KOPT-K1 (cell line): ENCODE measurements around the gene LHX3.
"Not testable (repeated sequence)": the region's sequence is repeated elsewhere in the genome, so short reads cannot be mapped to it uniquely, and the experiment has no call there.

Experiments used
- H3K27ac ChIP-seq: fragments of 200-600 bp; sonication (generic); 2 replicates; pipeline ENCODE4 v1.5.1; 2016; ENCODE audit warnings: antibody characterized with exemption, mild to moderate bottlenecking, low read depth, low read length; ENCODE audit not compliant: poor library complexity, severe bottlenecking
- H3K36me3 ChIP-seq: fragments of 200-600 bp; sonication (generic); 2 replicates; pipeline ENCODE4 v1.5.1; 2017; ENCODE audit warnings: antibody characterized with exemption, mild to moderate bottlenecking, low read length, moderate library complexity; ENCODE audit not compliant: insufficient read depth
- H3K9me3 ChIP-seq: fragments of 200-600 bp; sonication (generic); 2 replicates; pipeline ENCODE4 v1.5.1; 2017; ENCODE audit warnings: antibody characterized with exemption, low read length, mild to moderate bottlenecking; ENCODE audit not compliant: insufficient read depth, poor library complexity, severe bottlenecking

The LHX3 gene

GRCh38 chr9:136244969-136245218 lies 40.0 kb upstream of the LHX3 start:
- Histone ChIP-seq H3K27ac (peak overlapping the region; percentile 50), H3K9me3 (no peaks in the 10 kb centered on the region), H3K36me3 (peaks cover 8% of the 10 kb centered on the region; the same call in 1 of the 2 replicates)

- Histone ChIP-seq H3K9me3 (no peaks in the 10 kb centered on the region), H3K27ac (peak overlapping the region; percentile 50), H3K36me3 (peaks cover 8% of the 10 kb centered on the region; the same call in 1 of the 2 replicates)
These were observed 39.4 kb upstream of the LHX3 start for GRCh38 chr9:136244122-136244968.

- no peaks in the 10 kb centered on the region for H3K9me3 ChIP-seq
- H3K36me3 ChIP-seq = peaks cover 8% of the 10 kb centered on the region; the same call in 1 of the 2 replicates
- H3K27ac ChIP-seq = peak overlapping the region; percentile 13
These were observed 38.7 kb upstream of the LHX3 start for GRCh38 chr9:136243631-136244030.

GRCh38 chr9:136242918-136243525 lies 38.1 kb upstream of the LHX3 start:
- no peaks in the 10 kb centered on the region for H3K9me3 ChIP-seq
- peaks cover 8% of the 10 kb centered on the region; the same call in 1 of the 2 replicates for H3K36me3 ChIP-seq
- no peak overlapping the region for H3K27ac ChIP-seq

GRCh38 chr9:136242248-136242647 lies 37.3 kb upstream of the LHX3 start:
- Histone ChIP-seq H3K9me3 (no peaks in the 10 kb centered on the region), H3K27ac (no peak overlapping the region), H3K36me3 (peaks cover 8% of the 10 kb centered on the region; the same call in 1 of the 2 replicates)

GRCh38 chr9:136241542-136241941 lies 36.6 kb upstream of the LHX3 start:
- H3K9me3 ChIP-seq = no peaks in the 10 kb centered on the region
- peaks cover 14% of the 10 kb centered on the region; the same call in 1 of the 2 replicates for H3K36me3 ChIP-seq
- no peak overlapping the region for H3K27ac ChIP-seq

- Histone ChIP-seq H3K9me3 (no peaks in the 10 kb centered on the region), H3K27ac (no peak overlapping the region), H3K36me3 (peaks cover 20% of the 10 kb centered on the region; the same call in 1 of the 2 replicates)
These were observed 36.0 kb upstream of the LHX3 start for GRCh38 chr9:136240941-136241340.

- no peaks in the 10 kb centered on the region for H3K9me3 ChIP-seq
- peaks cover 29% of the 10 kb centered on the region; the same call in 1 of the 2 replicates for H3K36me3 ChIP-seq
- no peak overlapping the region for H3K27ac ChIP-seq
These were observed 35.0 kb upstream of the LHX3 start for GRCh38 chr9:136239983-136240330.

GRCh38 chr9:136239135-136239982 lies 34.4 kb upstream of the LHX3 start:
- no peaks in the 10 kb centered on the region for H3K9me3 ChIP-seq
- H3K36me3 ChIP-seq = peaks cover 30% of the 10 kb centered on the region; the same call in 1 of the 2 replicates
- H3K27ac ChIP-seq = no peak overlapping the region

- no peaks in the 10 kb centered on the region for H3K9me3 ChIP-seq
- H3K27ac ChIP-seq = no peak overlapping the region
- H3K36me3 ChIP-seq = peaks cover 35% of the 10 kb centered on the region; the same call in 1 of the 2 replicates
These were observed 33.4 kb upstream of the LHX3 start for GRCh38 chr9:136238342-136238732.

- Histone ChIP-seq H3K9me3 (no peaks in the 10 kb centered on the region), H3K27ac (no peak overlapping the region), H3K36me3 (peaks cover 36% of the 10 kb centered on the region; the same call in 1 of the 2 replicates)
These were observed 32.8 kb upstream of the LHX3 start for GRCh38 chr9:136237486-136238341.

GRCh38 chr9:136236471-136237410 lies 31.8 kb upstream of the LHX3 start:
- H3K36me3 ChIP-seq = peaks cover 32% of the 10 kb centered on the region; the same call in 1 of the 2 replicates
- not testable (repeated sequence) for H3K9me3 ChIP-seq, H3K27ac ChIP-seq

- H3K27ac ChIP-seq = no peak overlapping the region
- H3K9me3 ChIP-seq = no peaks in the 10 kb centered on the region
- peaks cover 36% of the 10 kb centered on the region; the same call in 1 of the 2 replicates for H3K36me3 ChIP-seq
These were observed 31.0 kb upstream of the LHX3 start for GRCh38 chr9:136235709-136236455.
